Mammary epithelial cell (primary cell): ENCODE results near the gene LYL1.

ENCODE experiments used
- CTCF ChIP-seq, 2 donors: IDR thresholded peaks in 1 of 2; conservative IDR thresholded peaks in 1 of 2; 2 replicates each; pipeline ENCODE4 v1.5.1; 2011 to 2012; ENCODE audit warnings: inconsistent platforms in 2 of 2, low read length in 2 of 2, mild to moderate bottlenecking in 2 of 2, control low read depth in 1 of 2, low read depth in 1 of 2; ENCODE audit not compliant: insufficient read depth in 1 of 2; ENCODE audit errors: extremely low read depth in 1 of 2
- EZH2 ChIP-seq: IDR thresholded peaks from 2 replicates; pipeline ENCODE4 v1.6.1; 2012; ENCODE audit warnings: low read length, inconsistent platforms, borderline replicate concordance

DNA sequence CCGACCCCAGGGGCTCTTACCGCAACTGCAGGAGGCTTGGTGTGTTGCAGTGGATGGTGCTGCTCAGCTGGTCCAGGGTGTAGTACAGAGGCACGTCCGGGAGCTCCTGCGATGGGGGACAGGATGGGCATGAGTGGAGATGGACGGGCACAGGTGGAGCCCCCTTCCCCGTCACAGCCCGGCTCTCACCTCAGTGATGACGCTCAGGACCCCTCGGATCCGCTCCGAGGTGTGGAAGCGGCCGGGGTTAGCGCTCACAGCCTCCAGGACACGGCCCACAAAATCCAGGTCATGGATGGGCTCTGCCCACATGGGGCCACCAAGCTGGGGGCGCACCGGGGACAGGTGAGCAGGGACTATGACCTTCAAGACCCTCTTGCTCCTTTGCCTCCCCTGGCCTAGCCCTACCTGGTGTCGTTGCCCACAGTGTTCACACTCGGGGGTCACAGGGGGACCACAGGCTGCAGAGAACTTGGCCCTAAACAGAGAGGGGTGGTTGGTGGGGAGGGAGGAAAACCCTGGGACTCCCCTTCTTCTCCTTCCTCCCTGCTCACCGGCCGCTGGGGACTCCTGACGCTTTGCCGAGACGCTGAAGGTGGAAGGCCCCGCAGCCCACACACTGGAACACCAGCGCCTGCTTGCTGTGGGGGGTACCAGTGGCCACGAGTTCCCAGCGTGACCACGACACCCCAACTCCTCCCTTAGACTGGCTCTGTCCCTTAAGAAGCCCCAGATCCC is 6.9 kb upstream of the LYL1 start:
- TF ChIP-seq CTCF (conservative IDR thresholded peaks at IDR 0.05 in 1 of 2, IDR thresholded peaks at IDR 0.05 in 1 of 2; ENCODE audit: extremely low read depth in 1 of 2, insufficient read depth in 1 of 2, low read depth in 1 of 2, low read length in 2 of 2) (no peak), EZH2 (no peak)
